PFSK-1 (cell line): Measurements from ENCODE around the gene IGF2R.

Experiments used
- FOXP2 ChIP-seq: optimal IDR thresholded peaks from 2 replicates; pipeline ENCODE3; 2011; ENCODE audit warnings: borderline replicate concordance, control low read depth, inconsistent platforms; ENCODE audit not compliant: insufficient read depth; ENCODE audit errors: extremely low read length, extremely low read depth
- POLR2AphosphoS5 ChIP-seq: IDR thresholded peaks from 2 replicates; pipeline ENCODE4 v1.6.1; 2012; ENCODE audit warnings: low read depth, mild to moderate bottlenecking, control low read depth, low read length, moderate library complexity
- REST ChIP-seq, 2 experiments: IDR thresholded peaks; 2 replicates each; pipeline versions ENCODE4 v1.6.1 to v1.8.0; 2011 to 2012; ENCODE audit warnings: low read depth in 2 of 2, low read length in 2 of 2, control low read depth in 1 of 2, inconsistent platforms in 1 of 2, mild to moderate bottlenecking in 1 of 2, moderate library complexity in 1 of 2; ENCODE audit not compliant: insufficient read depth in 1 of 2
- SIN3A ChIP-seq: IDR thresholded peaks from 2 replicates; pipeline ENCODE4 v1.6.1; 2012; ENCODE audit warnings: mild to moderate bottlenecking, low read length, moderate library complexity, borderline replicate concordance; ENCODE audit not compliant: insufficient read depth
- TAF1 ChIP-seq: IDR thresholded peaks from 2 replicates; pipeline ENCODE4 v1.6.1; 2012; ENCODE audit warnings: low read length, control low read depth, borderline replicate concordance; ENCODE audit not compliant: insufficient read depth

IGF2R gene

GRCh38 chr6:160034036-160034930 lies 65.4 kb downstream of the IGF2R start:
- TF ChIP-seq POLR2AphosphoS5 (no peak), FOXP2 (no peak), REST (IDR thresholded peaks at IDR 0.05; ENCODE audit: insufficient read depth in 1 of 2, low read depth in 2 of 2, low read length in 2 of 2) (no peak), SIN3A (no peak), TAF1 (no peak)

GRCh38 chr6:160035241-160035640 lies 66.4 kb downstream of the IGF2R start:
- TF ChIP-seq SIN3A (no peak), REST (IDR thresholded peaks at IDR 0.05; ENCODE audit: insufficient read depth in 1 of 2, low read depth in 2 of 2, low read length in 2 of 2) (no peak), TAF1 (no peak), POLR2AphosphoS5 (no peak), FOXP2 (no peak)

- TF ChIP-seq POLR2AphosphoS5 = no peak
- TF ChIP-seq TAF1 = no peak
- TF ChIP-seq REST (IDR thresholded peaks at IDR 0.05; ENCODE audit: insufficient read depth in 1 of 2, low read depth in 2 of 2, low read length in 2 of 2) = no peak
- TF ChIP-seq SIN3A = no peak
- no peak for TF ChIP-seq FOXP2
Measured at GRCh38 chr6:160035693-160036330, 66.9 kb downstream of the IGF2R start.

- no peak for TF ChIP-seq FOXP2
- TF ChIP-seq SIN3A = no peak
- TF ChIP-seq TAF1 = no peak
- no peak for TF ChIP-seq REST (IDR thresholded peaks at IDR 0.05; ENCODE audit: insufficient read depth in 1 of 2, low read depth in 2 of 2, low read length in 2 of 2)
- TF ChIP-seq POLR2AphosphoS5 = no peak
Measured at GRCh38 chr6:160036331-160036695, 67.4 kb downstream of the IGF2R start.
